ENCODE measurements around the gene LY9.

The LY9 gene

GRCh38 chr1:160752924-160753323, 43.0 kb upstream of the LY9 start:
- no peak overlapping the region for H3K27ac ChIP-seq
- no peak for TF ChIP-seq CTCF (conservative IDR thresholded peaks at IDR 0.05)

GRCh38 chr1:160753594-160753993, 42.4 kb upstream of the LY9 start:
- H3K27ac ChIP-seq = no peak overlapping the region
- no peak for TF ChIP-seq CTCF (conservative IDR thresholded peaks at IDR 0.05)

- TF ChIP-seq CTCF (conservative IDR thresholded peaks at IDR 0.05) = no peak
- H3K27ac ChIP-seq = no peak overlapping the region
Observed at GRCh38 chr1:160755461-160755860, 40.5 kb upstream of the LY9 start.

- no peak for TF ChIP-seq CTCF (conservative IDR thresholded peaks at IDR 0.05)
- no peak overlapping the region for H3K27ac ChIP-seq
Observed at GRCh38 chr1:160755911-160756848, 39.8 kb upstream of the LY9 start.

GRCh38 chr1:160756849-160757201, 39.1 kb upstream of the LY9 start:
- no peak overlapping the region for H3K27ac ChIP-seq
- TF ChIP-seq CTCF (conservative IDR thresholded peaks at IDR 0.05) = no peak

- no peak for TF ChIP-seq CTCF (conservative IDR thresholded peaks at IDR 0.05)
- no peak overlapping the region for H3K27ac ChIP-seq
Observed at GRCh38 chr1:160758521-160758920, 37.5 kb upstream of the LY9 start.

- H3K27ac ChIP-seq = no peak overlapping the region
- no peak for TF ChIP-seq CTCF (conservative IDR thresholded peaks at IDR 0.05)
Observed at GRCh38 chr1:160759740-160760139, 36.2 kb upstream of the LY9 start.

Measured in VCaP (cell line).